Glomerular endothelial cell (primary cell): ENCODE measurements around the gene HSPA14. TPM values are rescaled to one million over a fixed set of nuclear protein-coding genes. Genes with fewer than 3 reads are reported as not detected.
"Not testable (repeated sequence)": the region's sequence is repeated elsewhere in the genome, so short reads cannot be mapped to it uniquely, and the experiment has no call there.

ENCODE experiments used
- DNase-seq: peaks from one replicate; pipeline ENCODE4 v3.0.0-alpha.2; 2011; ENCODE audit warnings: low read depth, low spot score; ENCODE audit errors: extremely low read depth
- total RNA-seq: library from RNA; depleted of rRNA; stranded (reverse); fragments of >200 nt; gene quantifications from 2 replicates; pipeline ENCODE4 v1.2.3, GENCODE V29; 2015

HSPA14 gene
- total RNA-seq, 1 donor from 2014 or later: 8.0 TPM

- no peak for DNase-seq
These were observed 41.8 kb downstream of the HSPA14 start for GRCh38 chr10:14879928-14880193.

GRCh38 chr10:14880229-14880628 is 42.1 kb downstream of the HSPA14 start:
- no peak for DNase-seq

- DNase-seq: no peak
These were observed 46.0 kb downstream of the HSPA14 start for GRCh38 chr10:14884082-14884481.

- DNase-seq: no peak
These were observed 51.2 kb downstream of the HSPA14 start for GRCh38 chr10:14889318-14889717.

- DNase-seq: no peak
These were observed 53.0 kb downstream of the HSPA14 start for GRCh38 chr10:14891151-14891550.

DNA sequence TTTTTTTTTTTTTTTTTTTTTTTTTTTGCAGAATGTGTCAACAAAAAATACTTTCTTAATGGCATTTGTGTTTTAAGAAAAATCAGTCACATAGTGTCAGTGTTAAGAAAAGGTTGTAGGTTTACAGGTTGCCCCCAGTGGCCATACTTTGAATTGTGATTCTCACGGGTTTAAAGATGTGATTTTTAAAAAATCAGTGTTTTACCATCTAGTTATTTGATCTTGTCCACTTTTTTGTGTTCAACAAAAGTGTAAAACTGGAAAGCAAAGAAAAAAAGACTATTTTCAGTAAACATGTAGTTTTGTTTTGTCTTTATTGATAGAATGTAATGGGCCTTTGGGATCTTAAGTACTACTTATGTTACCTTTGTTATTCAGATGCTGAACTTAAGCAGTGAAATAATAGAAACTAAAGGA is 66.2 kb downstream of the HSPA14 start:
- DNase-seq: peak; percentile 18

DNA sequence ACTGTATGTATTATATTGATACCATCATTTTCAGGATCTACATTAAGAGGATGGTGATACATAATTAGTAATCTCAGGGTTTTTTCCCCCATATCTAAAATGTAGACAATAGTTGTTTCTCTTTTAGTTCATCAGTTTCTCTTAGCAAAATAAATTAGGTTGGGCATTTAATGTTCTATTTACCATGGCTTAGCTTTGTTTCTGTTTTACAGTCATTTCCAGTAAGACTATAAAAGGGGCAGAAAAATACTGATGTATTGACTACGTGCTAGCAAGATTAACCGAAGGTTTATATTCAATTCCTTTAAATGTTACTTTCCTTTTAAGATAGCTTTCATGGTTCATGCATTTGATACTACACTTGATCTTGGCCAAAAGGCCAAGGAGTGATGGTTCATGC is 66.8 kb downstream of the HSPA14 start:
- DNase-seq: no peak

GRCh38 chr10:14905890-14906289 is 67.8 kb downstream of the HSPA14 start:
- no peak for DNase-seq

- no peak for DNase-seq
These were observed 68.7 kb downstream of the HSPA14 start for GRCh38 chr10:14906765-14907164.

DNA sequence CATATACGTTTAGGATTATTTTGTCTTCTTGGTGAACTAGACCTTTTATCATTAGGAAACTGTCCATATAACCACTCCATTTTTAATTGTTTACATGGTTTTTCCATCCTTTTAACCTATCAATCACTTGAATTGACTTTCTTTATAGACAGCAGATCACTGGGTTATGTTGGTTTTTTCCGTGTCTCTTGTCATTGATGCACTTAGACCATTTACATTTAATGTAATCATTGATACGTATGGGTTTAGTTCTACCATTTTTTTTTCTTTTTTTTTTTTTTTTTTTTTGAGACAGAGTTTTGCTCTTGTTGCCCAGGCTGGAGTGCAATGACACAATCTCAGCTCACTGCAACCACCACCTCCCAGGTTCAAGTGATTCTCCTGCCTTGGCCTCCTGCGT is 69.5 kb downstream of the HSPA14 start:
- not testable (repeated sequence) for DNase-seq

DNA sequence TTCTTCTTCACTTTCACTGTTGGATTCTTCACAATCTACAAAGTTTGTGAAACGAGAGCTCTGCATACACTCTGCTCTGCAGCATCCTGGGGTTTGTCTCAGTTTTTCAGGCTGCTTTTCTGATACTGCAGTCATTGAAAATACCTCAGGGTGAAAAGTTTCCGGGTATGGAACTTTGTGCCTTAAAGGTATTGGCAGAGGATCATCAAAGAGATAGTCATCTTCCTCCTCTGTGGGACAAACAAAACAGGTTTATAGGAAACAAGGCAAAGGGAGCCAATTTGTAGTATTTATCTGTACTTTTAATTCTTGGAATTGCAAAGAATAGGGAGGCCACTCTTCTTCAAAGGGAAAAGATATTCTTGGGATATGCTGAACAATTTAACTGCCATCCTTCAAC is 71.0 kb downstream of the HSPA14 start:
- no peak for DNase-seq

DNA sequence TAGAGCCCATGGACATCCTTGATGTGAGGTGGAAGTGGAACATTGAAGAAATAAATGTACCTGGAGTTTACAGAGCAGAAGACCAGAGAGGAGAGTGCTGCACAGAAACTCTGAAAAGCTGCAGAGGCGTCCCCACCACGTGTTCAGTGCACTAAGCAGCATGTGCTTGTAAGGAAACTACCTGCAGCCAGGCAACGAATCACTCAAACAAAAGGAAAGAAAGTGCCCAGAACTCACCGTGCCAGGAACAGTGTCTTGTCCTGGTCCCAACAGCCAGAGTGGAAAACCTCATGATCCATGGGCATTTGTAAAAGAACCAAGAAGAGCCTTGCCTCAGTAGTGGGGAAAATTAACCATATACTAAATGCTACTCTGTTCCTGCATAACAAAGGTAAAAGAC is 72.8 kb downstream of the HSPA14 start:
- DNase-seq: no peak

GRCh38 chr10:14911801-14912200 is 73.7 kb downstream of the HSPA14 start:
- no peak for DNase-seq

- DNase-seq: no peak
These were observed 78.5 kb downstream of the HSPA14 start for GRCh38 chr10:14916600-14916999.

DNA sequence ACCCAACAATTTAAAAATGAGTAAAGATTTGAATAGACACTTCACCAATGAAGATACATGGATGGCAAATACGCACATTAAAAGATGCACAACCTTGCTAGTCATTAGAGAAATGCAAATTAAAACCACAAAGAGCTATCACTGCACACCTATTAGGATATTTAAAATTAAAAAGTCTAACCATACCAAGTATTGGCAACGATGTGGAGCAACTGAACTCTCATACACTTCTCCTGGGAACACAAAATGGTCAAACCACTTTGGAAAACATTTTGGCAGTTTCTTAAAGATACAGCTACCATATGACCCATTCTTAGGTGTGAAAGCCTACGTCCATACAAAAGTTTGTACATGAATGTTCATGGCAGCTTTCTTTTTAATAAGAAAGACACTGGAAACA is 79.7 kb downstream of the HSPA14 start:
- DNase-seq: no peak

GRCh38 chr10:14918964-14919363 is 80.9 kb downstream of the HSPA14 start:
- no peak for DNase-seq

Other genes starting within 250 kb of the HSPA14 start
- gene FAM107B, start 63.4 kb upstream of the HSPA14 start, total RNA-seq: 70.8 and 81.1 TPM in 2 replicates
- 5.8 TPM in 1 of 2 replicates, not detected in the other for gene CDNF, start 269 bp upstream of the HSPA14 start, total RNA-seq
- gene MSANTD7, start within 50 bp of the HSPA14 start, total RNA-seq: 10.5 and 13.8 TPM in 2 replicates
- gene SUV39H2, start 40.6 kb downstream of the HSPA14 start, total RNA-seq: 6.2 and 9.8 TPM in 2 replicates
- 6.9 and 8.8 TPM in 2 replicates for gene DCLRE1C, start 115.8 kb downstream of the HSPA14 start, total RNA-seq
- gene MEIG1, start 121.1 kb downstream of the HSPA14 start, total RNA-seq: not detected in 2 replicates
- gene OLAH, start 205.6 kb downstream of the HSPA14 start, total RNA-seq: 0.34 and 0.35 TPM in 2 replicates